ENCODE measurements around the gene MNAT1.

- TF ChIP-seq CTCF (IDR thresholded peaks at IDR 0.05), result no peak
- TF ChIP-seq POLR2A (IDR thresholded peaks at IDR 0.05), result no peak
These were observed 190.7 kb downstream of the MNAT1 start for GRCh38 chr14:60925286-60925685.

Data from testis (tissue), 2 donors.